ENCODE data around the gene MT1HL1. TPM values are rescaled to one million over a fixed set of nuclear protein-coding genes. Genes with fewer than 3 reads are reported as not detected.

The MT1HL1 gene
- polyA plus RNA-seq, 1 of the 3 experiments (the other 2 are of a cell fraction): not detected

- TF ChIP-seq EZH2phosphoT487 (IDR thresholded peaks at IDR 0.05; ENCODE audit: borderline replicate concordance, low read depth): no peak
- POLR2A ChIA-PET: interaction anchor here (1.6 kb wide), 1 partner anchor 136 kb away, joined by 4 read pairs; no protein-coding TSS in a partner anchor
- Histone ChIP-seq H3K4me2 (no peak overlapping the region), H3K36me3 (replicated peaks in 1 of 2; ENCODE audit: control insufficient read depth in 1 of 2, insufficient read depth in 2 of 2, low read length in 1 of 2) (no peaks in the 10 kb centered on the region), H3F3A (replicated peaks; ENCODE audit: insufficient read depth) (no peaks in the 10 kb centered on the region), H3K4me3 (ENCODE audit: low read depth in 2 of 2, low read length in 1 of 2) (peak overlapping the region in 1 of 2 experiments; percentile 50; a peak in 2 of 4 replicates), H3K9me3 (no peaks in the 10 kb centered on the region), H3K79me2 (ENCODE audit: insufficient read depth) (no peaks in the 10 kb centered on the region), H3K27me3 (ENCODE audit: insufficient read depth) (no peaks in the 10 kb centered on the region), H3K27ac (ENCODE audit: low read depth in 2 of 2, low read length in 1 of 2) (no peak overlapping the region), H3K9me2 (no peaks in the 10 kb centered on the region), H4K20me1 (ENCODE audit: insufficient read depth) (no peaks in the 10 kb centered on the region), H3K4me1 (ENCODE audit: control insufficient read depth in 1 of 2, insufficient read depth in 2 of 2, low read depth in 1 of 2, low read length in 1 of 2) (peaks cover 0 to 7% of the 10 kb centered on the region in 2 experiments; a peak in 2 of 4 replicates), H3K9ac (no peak overlapping the region), H2AFZ (ENCODE audit: low read depth) (no peak overlapping the region)
- peak; percentile 62 for DNase-seq
- WGBS (ENCODE audit: low lambda C conversion rate): 8% methylated on average over 34 of the region's 55 CpGs
- CTCF ChIA-PET: interaction anchor here (0.6 to 6.5 kb wide), 23 partner anchors 10 to 525 kb away, joined by 3 to 72 read pairs (median 5); partner anchors contain the start of gene MTR
Observed at GRCh38 chr1:237042892-237043576, 38.8 kb upstream of the MT1HL1 start.

GRCh38 chr1:237042526-237042891 is 38.3 kb upstream of the MT1HL1 start:
- ChIA-PET POLR2A (interaction anchor here (1.6 kb wide), 1 partner anchor 135 kb away, joined by 4 read pairs; no protein-coding TSS in a partner anchor), CTCF (interaction anchor here (0.6 to 6.5 kb wide), 39 partner anchors 9 to 546 kb away, joined by 3 to 72 read pairs (median 4); partner anchors contain the start of gene MTR)
- no peak overlapping the region; a peak in 1 of 4 replicates for H3K27ac ChIP-seq (ENCODE audit: low read depth in 2 of 2, low read length in 1 of 2)
- peaks cover 0 to 7% of the 10 kb centered on the region in 2 experiments; a peak in 2 of 4 replicates for H3K4me1 ChIP-seq (ENCODE audit: control insufficient read depth in 1 of 2, insufficient read depth in 2 of 2, low read depth in 1 of 2, low read length in 1 of 2)
- no peak overlapping the region for H3K9ac ChIP-seq
- no peak overlapping the region for H3K4me2 ChIP-seq
- no peaks in the 10 kb centered on the region for H4K20me1 ChIP-seq (ENCODE audit: insufficient read depth)
- H3K79me2 ChIP-seq (ENCODE audit: insufficient read depth): no peaks in the 10 kb centered on the region
- no peak overlapping the region for H2AFZ ChIP-seq (ENCODE audit: low read depth)
- 9% methylated on average over 16 of the region's 41 CpGs for WGBS (ENCODE audit: low lambda C conversion rate)
- H3K4me3 ChIP-seq (ENCODE audit: low read depth in 2 of 2, low read length in 1 of 2): peak overlapping the region in 1 of 2 experiments; percentile 50; a peak in 2 of 4 replicates
- no peaks in the 10 kb centered on the region for H3K36me3 ChIP-seq (replicated peaks in 1 of 2; ENCODE audit: control insufficient read depth in 1 of 2, insufficient read depth in 2 of 2, low read length in 1 of 2)
- H3F3A ChIP-seq (replicated peaks; ENCODE audit: insufficient read depth): no peaks in the 10 kb centered on the region
- peak; percentile 68 for DNase-seq
- no peaks in the 10 kb centered on the region for H3K27me3 ChIP-seq (ENCODE audit: insufficient read depth)
- no peak for TF ChIP-seq GATA2 (CRISPR knock-in tag; IDR thresholded peaks at IDR 0.05)
- no peak for TF ChIP-seq RAD21 (IDR thresholded peaks at IDR 0.05; ENCODE audit: low read length)
- no peak for TF ChIP-seq RFX5 (IDR thresholded peaks at IDR 0.05; ENCODE audit: low read length)
- TF ChIP-seq EP300 (IDR thresholded peaks at IDR 0.05; ENCODE audit: borderline replicate concordance in 1 of 2, low read depth in 1 of 2, low read length in 1 of 2): no peak
- TF ChIP-seq ZBTB33 (IDR thresholded peaks at IDR 0.05; ENCODE audit: borderline replicate concordance, low read depth): no peak
- no peak for TF ChIP-seq GABPA (IDR thresholded peaks at IDR 0.05; ENCODE audit: low read depth)
- no peak for TF ChIP-seq TCF12 (IDR thresholded peaks at IDR 0.05)
- TF ChIP-seq YY1 (IDR thresholded peaks at IDR 0.05; ENCODE audit: low read depth): no peak
- TF ChIP-seq USF2 (IDR thresholded peaks at IDR 0.05; ENCODE audit: borderline replicate concordance, low read depth, low read length): no peak
- TF ChIP-seq CTCF (IDR thresholded peaks at IDR 0.05): no peak
- no peak for TF ChIP-seq NRF1 (IDR thresholded peaks at IDR 0.05; ENCODE audit: low read depth, low read length)
- TF ChIP-seq, protein P1, sequence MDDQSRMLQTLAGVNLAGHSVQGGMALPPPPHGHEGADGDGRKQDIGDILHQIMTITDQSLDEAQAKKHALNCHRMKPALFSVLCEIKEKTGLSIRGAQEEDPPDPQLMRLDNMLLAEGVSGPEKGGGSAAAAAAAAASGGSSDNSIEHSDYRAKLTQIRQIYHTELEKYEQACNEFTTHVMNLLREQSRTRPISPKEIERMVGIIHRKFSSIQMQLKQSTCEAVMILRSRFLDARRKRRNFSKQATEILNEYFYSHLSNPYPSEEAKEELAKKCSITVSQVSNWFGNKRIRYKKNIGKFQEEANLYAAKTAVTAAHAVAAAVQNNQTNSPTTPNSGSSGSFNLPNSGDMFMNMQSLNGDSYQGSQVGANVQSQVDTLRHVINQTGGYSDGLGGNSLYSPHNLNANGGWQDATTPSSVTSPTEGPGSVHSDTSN (IDR thresholded peaks at IDR 0.05): no peak
- no peak for TF ChIP-seq ELF1 (IDR thresholded peaks at IDR 0.05)
- TF ChIP-seq, protein P2, sequence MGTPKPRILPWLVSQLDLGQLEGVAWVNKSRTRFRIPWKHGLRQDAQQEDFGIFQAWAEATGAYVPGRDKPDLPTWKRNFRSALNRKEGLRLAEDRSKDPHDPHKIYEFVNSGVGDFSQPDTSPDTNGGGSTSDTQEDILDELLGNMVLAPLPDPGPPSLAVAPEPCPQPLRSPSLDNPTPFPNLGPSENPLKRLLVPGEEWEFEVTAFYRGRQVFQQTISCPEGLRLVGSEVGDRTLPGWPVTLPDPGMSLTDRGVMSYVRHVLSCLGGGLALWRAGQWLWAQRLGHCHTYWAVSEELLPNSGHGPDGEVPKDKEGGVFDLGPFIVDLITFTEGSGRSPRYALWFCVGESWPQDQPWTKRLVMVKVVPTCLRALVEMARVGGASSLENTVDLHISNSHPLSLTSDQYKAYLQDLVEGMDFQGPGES (IDR thresholded peaks at IDR 0.05; ENCODE audit: low read depth, low read length): no peak
- no peak for TF ChIP-seq EZH2phosphoT487 (IDR thresholded peaks at IDR 0.05; ENCODE audit: borderline replicate concordance, low read depth)
- no peaks in the 10 kb centered on the region for H3K9me3 ChIP-seq
- H3K9me2 ChIP-seq: no peaks in the 10 kb centered on the region
